Naive B cell (primary cell): ENCODE measurements around the gene SNRNP70. TPM values are rescaled to one million over a fixed set of nuclear protein-coding genes. Genes with fewer than 3 reads are reported as not detected.
A peak's percentile ranks its signal among the peaks of the same experiment; 100 is the strongest.

Experiments
- ATAC-seq, 2 donors: fragments of 150-1000 bp; cut with Tn5 transposase; 2 replicates each; pipeline ENCODE4 v1.10.0; 2021; ENCODE audit warnings: low read depth in 2 of 2, mild to moderate bottlenecking in 2 of 2, moderate library complexity in 2 of 2
- DNase-seq: peaks from one replicate; pipeline ENCODE4 v3.0.0; 2022
- H3K27ac Mint-ChIP-seq, 6 donors: one replicate each; pipeline ENCODE4 v1.8.0; 2020 to 2022; ENCODE audit warnings: mild to moderate bottlenecking in 6 of 6, mixed read lengths in 6 of 6, moderate library complexity in 5 of 6, inconsistent platforms in 2 of 6
- H3K27me3 Mint-ChIP-seq, 3 donors: one replicate each; pipeline ENCODE4 v1.8.0; 2021 to 2022; ENCODE audit warnings: mixed read lengths in 3 of 3, mild to moderate bottlenecking in 1 of 3
- H3K36me3 Mint-ChIP-seq, 2 donors: one replicate each; pipeline ENCODE4 v1.8.0; 2020 to 2022; ENCODE audit warnings: mixed read lengths in 2 of 2, inconsistent platforms in 1 of 2, mild to moderate bottlenecking in 1 of 2
- H3K4me1 Mint-ChIP-seq, 3 donors: one replicate each; pipeline ENCODE4 v1.8.0; 2020 to 2022; ENCODE audit warnings: mixed read lengths in 3 of 3, inconsistent platforms in 1 of 3, mild to moderate bottlenecking in 1 of 3, moderate library complexity in 1 of 3
- H3K4me3 Mint-ChIP-seq, 8 donors: one replicate each; pipeline ENCODE4 v1.8.0; 2020 to 2022; ENCODE audit warnings: mild to moderate bottlenecking in 8 of 8, mixed read lengths in 8 of 8, moderate library complexity in 8 of 8, inconsistent platforms in 2 of 8
- H3K9me3 Mint-ChIP-seq, 7 donors: one replicate each; pipeline ENCODE4 v1.8.0; 2020 to 2022; ENCODE audit warnings: mixed read lengths in 7 of 7, mild to moderate bottlenecking in 5 of 7, inconsistent platforms in 2 of 7, moderate library complexity in 1 of 7
- polyA plus RNA-seq, 6 donors: library from polyadenylated mRNA; unstranded; fragments of 300-500 nt; fragmentation: Illumina TruSeq; gene quantifications; one replicate each; pipeline ENCODE4 v1.2.3, GENCODE V29; 2021; ENCODE audit warnings: low read depth in 6 of 6

Gene SNRNP70
- polyA plus RNA-seq, 6 donors from 2014 or later, result 29.8 to 63.5 (median 41.6) TPM

GRCh38 chr19:49110567-49110966 is 25.3 kb downstream of the SNRNP70 start:
- Mint-ChIP-seq H3K4me1 (peaks cover 19 to 29% (median 27%) of the 10 kb centered on the region in 3 donors), H3K4me3 (peak overlapping the region in 1 of 8 donors; percentile 63), H3K36me3 (peaks cover 13 to 19% of the 10 kb centered on the region in 2 donors), H3K9me3 (no peaks in the 10 kb centered on the region), H3K27me3 (no peaks in the 10 kb centered on the region), H3K27ac (no peak overlapping the region)
- no peak for ATAC-seq
- DNase-seq, result no peak

DNA sequence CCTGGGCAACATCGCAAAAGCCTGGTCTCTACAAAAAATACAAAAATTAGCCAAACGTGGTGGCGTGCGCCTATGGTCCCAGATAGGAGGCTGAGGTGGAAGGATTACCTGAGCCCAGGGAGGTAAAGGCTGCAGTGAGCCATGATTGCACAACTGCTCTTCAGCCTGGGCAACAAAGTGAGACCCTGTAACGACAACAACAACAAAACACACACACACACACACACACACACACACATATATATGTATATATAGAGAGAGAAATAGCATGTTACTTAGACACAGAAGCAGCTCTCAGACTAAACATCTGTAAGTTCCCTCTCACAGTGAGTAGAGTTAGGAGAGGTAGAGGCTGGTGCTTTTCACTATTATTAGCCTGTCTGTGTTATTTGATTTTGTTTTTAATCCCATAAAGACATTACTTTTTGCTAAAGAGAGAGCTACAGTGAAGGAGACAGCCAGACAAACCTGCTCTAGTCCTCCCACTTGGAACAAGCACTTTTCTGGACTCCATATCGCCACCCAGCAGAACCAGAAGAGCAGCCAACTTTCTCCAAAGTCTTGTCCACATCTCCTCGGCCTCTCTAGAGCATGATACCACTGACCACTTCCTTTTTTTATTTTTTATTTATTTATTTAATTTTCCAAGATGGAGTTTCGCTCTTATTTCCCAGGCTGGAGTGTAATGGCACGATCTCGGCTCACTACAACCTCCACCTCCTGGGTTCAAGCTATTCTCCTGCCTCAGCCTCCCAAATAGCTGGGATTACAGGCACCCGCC is 26.2 kb downstream of the SNRNP70 start:
- Mint-ChIP-seq H3K4me3 (peak overlapping the region in 2 of 8 donors; percentile 54 to 68), H3K27me3 (no peaks in the 10 kb centered on the region), H3K4me1 (peaks cover 23 to 33% (median 29%) of the 10 kb centered on the region in 3 donors), H3K27ac (no peak overlapping the region), H3K9me3 (no peaks in the 10 kb centered on the region), H3K36me3 (peaks cover 13 to 18% of the 10 kb centered on the region in 2 donors)
- ATAC-seq, result no peak
- no peak for DNase-seq

DNA sequence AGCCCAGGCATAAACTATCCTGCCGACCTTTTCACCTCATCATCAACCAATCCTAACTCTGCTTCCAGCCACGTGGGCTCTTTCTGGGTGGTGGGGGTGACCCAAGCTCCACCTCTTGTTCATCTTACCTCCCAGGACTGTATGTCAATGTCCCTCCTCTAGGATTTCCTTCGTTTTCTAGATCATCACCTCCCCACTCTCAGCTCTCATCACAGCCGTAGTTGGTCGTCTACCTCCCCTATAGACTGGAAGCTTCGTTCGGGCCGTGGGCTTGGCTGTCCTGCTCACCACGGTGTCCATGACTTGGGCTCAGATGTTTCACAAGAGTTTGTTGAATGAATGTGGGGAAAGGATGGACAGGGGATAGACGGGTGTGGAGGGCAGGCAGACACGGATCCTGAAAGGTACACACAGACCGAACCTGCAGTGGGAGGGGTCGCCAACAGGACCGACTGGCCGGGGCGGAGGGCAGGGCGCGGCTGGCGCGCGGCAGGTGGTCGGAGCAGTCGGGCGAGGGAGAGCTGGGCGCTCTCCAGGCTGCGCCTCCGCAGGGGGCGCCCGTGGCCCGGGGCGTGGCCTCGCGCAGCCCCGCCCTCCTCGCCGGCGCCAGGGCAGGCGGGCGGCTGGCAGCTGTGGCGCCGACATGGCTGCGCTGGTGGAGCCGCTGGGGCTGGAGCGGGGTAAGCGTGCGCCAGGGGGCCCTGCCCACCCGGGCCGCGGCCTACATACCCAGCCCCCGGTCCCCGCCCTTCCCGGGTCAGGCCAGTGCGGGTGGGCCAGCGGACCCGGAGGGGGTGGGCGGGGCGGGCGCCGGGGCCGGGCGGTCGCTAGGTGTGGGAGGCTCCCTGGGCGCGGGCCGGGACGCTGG is 28.7 kb downstream of the SNRNP70 start, which contains the start of gene LIN7B:
Gene LIN7B (plus strand): TSS at position 609 of the 868 bp plus-strand sequence. CDS start 35 bp downstream, at position 644.
- Mint-ChIP-seq H3K4me3 (peak within 1 kb of the TSS; percentile 76 to 93 (median 87)), H3K4me1 (peaks cover 35 to 41% (median 40%) of the 10 kb centered on the region in 3 donors), H3K36me3 (peaks cover 0 to 2% of the 10 kb centered on the region in 2 donors), H3K27me3 (no peaks in the 10 kb centered on the region), H3K9me3 (no peaks in the 10 kb centered on the region), H3K27ac (peak within 1 kb of the TSS; percentile 16 to 90 (median 62))
- DNase-seq (peak; percentile 83), ATAC-seq (peak; percentile 55 to 56)

- no peaks in the 10 kb centered on the region for H3K9me3 Mint-ChIP-seq
- no peak for ATAC-seq
- peak overlapping the region in 2 of 6 donors; percentile 16 to 65 for H3K27ac Mint-ChIP-seq
- H3K27me3 Mint-ChIP-seq, result no peaks in the 10 kb centered on the region
- H3K36me3 Mint-ChIP-seq, result no peaks in the 10 kb centered on the region
- H3K4me1 Mint-ChIP-seq, result peaks cover 33 to 40% (median 39%) of the 10 kb centered on the region in 3 donors
- DNase-seq, result no peak
- H3K4me3 Mint-ChIP-seq, result peak overlapping the region; percentile 76 to 92 (median 84)
Measured at GRCh38 chr19:49114630-49115363, 29.5 kb downstream of the SNRNP70 start.

DNA sequence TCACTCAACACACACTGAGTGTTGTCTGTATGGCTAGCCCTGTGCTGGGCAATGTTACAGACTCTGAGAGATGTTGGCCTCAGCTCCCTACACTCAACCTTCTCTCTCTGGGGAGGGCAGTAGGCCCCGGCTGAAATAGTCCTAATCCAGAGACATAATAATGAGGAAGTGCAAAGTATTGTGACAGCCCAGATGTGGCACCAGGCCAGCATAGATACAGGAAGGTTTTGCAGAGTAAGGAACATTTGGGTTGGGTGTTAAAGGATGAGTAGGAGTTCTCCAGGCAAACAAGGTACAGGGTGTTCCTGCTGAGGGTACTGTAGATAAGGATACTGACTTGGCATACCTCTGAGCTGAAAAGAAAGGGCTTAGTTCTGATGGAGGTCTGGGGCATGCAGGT is 31.3 kb downstream of the SNRNP70 start:
- H3K4me1 Mint-ChIP-seq, result peaks cover 41 to 48% (median 45%) of the 10 kb centered on the region in 3 donors
- H3K4me3 Mint-ChIP-seq, result peak overlapping the region in 7 of 8 donors; percentile 24 to 93 (median 77)
- H3K27ac Mint-ChIP-seq, result peak overlapping the region in 1 of 6 donors; percentile 90
- DNase-seq (no peak), ATAC-seq (no peak)
- H3K9me3 Mint-ChIP-seq, result no peaks in the 10 kb centered on the region
- H3K27me3 Mint-ChIP-seq, result peaks cover 4 to 10% (median 8%) of the 10 kb centered on the region in 3 donors
- H3K36me3 Mint-ChIP-seq, result no peaks in the 10 kb centered on the region

GRCh38 chr19:49117677-49118564 is 32.7 kb downstream of the SNRNP70 start:
- no peaks in the 10 kb centered on the region for H3K36me3 Mint-ChIP-seq
- H3K9me3 Mint-ChIP-seq, result no peaks in the 10 kb centered on the region
- DNase-seq, result no peak
- H3K27me3 Mint-ChIP-seq, result peaks cover 8 to 10% (median 8%) of the 10 kb centered on the region in 3 donors
- H3K4me3 Mint-ChIP-seq, result peak overlapping the region; percentile 77 to 93 (median 89)
- H3K4me1 Mint-ChIP-seq, result peaks cover 41 to 48% (median 45%) of the 10 kb centered on the region in 3 donors
- peak overlapping the region; percentile 86 to 98 (median 94) for H3K27ac Mint-ChIP-seq
- no peak for ATAC-seq

DNA sequence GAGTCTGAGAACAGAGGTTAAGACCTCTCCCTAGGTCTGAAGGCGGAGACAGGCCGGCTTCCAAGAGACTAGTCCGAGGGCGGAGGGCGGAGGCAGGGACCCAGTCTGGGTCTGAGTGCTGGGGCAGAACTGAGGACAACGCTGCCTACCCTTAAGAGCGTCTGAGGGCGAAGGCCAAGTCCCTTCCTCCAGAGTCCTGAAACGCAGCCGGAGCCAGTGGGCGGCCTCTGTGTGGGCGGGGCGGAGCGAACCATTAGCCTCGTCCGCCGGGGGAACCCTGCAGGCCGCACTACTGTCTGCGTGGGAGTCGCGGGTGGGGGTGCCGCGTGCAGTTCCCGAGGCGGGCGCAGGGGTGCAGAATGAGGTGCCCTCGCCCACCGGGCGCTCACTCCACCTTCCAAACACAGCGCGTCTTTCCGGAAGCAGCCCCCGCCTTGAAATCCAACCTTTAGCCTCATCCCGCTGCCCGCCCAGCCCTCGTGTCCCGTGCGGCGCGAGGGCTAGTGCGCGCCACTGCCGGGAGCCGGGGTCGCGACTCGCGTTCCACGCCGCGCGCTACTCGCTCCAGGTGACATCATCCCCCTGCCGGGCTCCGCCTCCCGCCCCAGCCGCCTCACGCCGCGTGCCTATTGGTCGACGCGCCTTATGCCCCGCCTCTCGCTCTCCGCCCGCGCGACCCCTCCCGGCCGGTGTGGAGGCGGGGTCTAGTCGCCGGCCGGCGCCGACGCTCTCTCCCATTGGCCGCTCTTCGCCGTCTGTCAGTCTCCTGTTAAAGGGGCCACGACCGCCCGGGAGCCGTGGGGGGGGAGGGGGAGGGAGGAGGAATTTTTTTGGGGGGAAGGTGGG is 33.5 kb downstream of the SNRNP70 start, which contains the start of gene C19orf73:
Gene C19orf73 (minus strand): TSS at position 579 of the 846 bp plus-strand sequence. CDS start 121 bp downstream, at position 458.
- ATAC-seq (peak; percentile 73 to 78), DNase-seq (peak; percentile 98)
- Mint-ChIP-seq H3K27ac (peak within 1 kb of the TSS; percentile 86 to 98 (median 94)), H3K36me3 (no peaks in the 10 kb centered on the region), H3K27me3 (peaks cover 8 to 10% (median 8%) of the 10 kb centered on the region in 3 donors), H3K4me3 (peak within 1 kb of the TSS; percentile 77 to 93 (median 89)), H3K9me3 (no peaks in the 10 kb centered on the region), H3K4me1 (peaks cover 34 to 41% (median 40%) of the 10 kb centered on the region in 3 donors)

- Mint-ChIP-seq H3K4me3 (peak within 1 kb of the TSS; percentile 77 to 93 (median 89)), H3K36me3 (no peaks in the 10 kb centered on the region), H3K27me3 (peaks cover 8 to 10% (median 8%) of the 10 kb centered on the region in 3 donors), H3K4me1 (peaks cover 32 to 38% (median 37%) of the 10 kb centered on the region in 3 donors), H3K9me3 (no peaks in the 10 kb centered on the region), H3K27ac (peak within 1 kb of the TSS; percentile 86 to 98 (median 94))
- no peak for ATAC-seq
- DNase-seq, result no peak
Measured at GRCh38 chr19:49119411-49120324, 34.4 kb downstream of the SNRNP70 start, which contains the start of gene PPFIA3. Gene PPFIA3, plus strand, starts transcription at chr19:49119544. Its CDS starts 8,330 bp downstream, at chr19:49127874.

DNA sequence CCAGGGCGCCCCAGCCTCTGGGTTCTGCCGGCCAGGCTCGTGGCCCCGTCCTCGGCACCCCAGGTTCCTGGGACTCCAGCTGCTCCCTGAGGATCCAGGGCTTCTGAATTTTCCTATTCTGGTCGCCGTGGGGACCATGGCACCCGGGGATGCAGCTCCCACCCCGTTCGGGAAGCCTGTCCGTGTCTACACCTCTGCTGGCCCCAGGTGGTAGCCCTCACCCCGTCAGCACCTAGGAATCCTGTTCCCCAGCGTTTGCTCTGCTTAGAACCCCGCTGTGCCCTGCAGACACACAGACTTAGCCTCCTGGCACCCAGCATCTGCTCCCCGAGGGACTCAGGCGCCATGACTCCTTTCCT is 35.1 kb downstream of the SNRNP70 start:
- Mint-ChIP-seq H3K27ac (peak overlapping the region in 1 of 6 donors; percentile 0), H3K27me3 (peaks cover 8 to 10% (median 8%) of the 10 kb centered on the region in 3 donors), H3K9me3 (no peaks in the 10 kb centered on the region), H3K4me1 (peaks cover 32 to 33% (median 33%) of the 10 kb centered on the region in 3 donors), H3K4me3 (peak overlapping the region; percentile 73 to 91 (median 81)), H3K36me3 (no peaks in the 10 kb centered on the region)
- no peak for DNase-seq
- no peak for ATAC-seq

DNA sequence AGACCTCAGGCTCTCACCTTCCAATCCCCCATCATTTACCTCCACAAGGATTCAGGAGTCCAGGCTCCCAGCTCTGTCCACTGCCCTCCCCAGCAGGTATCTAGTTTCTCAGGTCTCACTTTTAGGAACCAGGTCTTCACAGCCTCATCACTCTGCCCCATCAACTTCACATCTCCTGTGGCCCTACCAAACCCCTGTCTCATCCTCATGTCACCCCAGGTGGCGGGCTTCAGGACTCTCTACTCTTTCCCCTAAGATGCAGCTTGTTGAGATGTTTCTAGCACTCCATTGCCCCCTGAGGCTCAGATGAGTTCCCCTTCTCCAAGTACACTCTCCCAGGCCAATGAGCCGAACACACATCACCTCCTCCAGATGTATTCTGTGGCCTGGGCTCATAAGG is 35.6 kb downstream of the SNRNP70 start:
- no peak for ATAC-seq
- Mint-ChIP-seq H3K9me3 (no peaks in the 10 kb centered on the region), H3K4me3 (peak overlapping the region; percentile 73 to 91 (median 81)), H3K27ac (peak overlapping the region in 2 of 6 donors; percentile 0 to 66), H3K27me3 (peaks cover 8 to 10% (median 8%) of the 10 kb centered on the region in 3 donors), H3K4me1 (peaks cover 31 to 33% (median 32%) of the 10 kb centered on the region in 3 donors), H3K36me3 (no peaks in the 10 kb centered on the region)
- no peak for DNase-seq
